H9 (cell line): Measurements from ENCODE around the gene TPM4. TPM values are rescaled to one million over a fixed set of nuclear protein-coding genes. Genes with fewer than 3 reads are reported as not detected.

Experiments
- DNase-seq: peaks from one replicate; pipeline ENCODE4 v3.0.0-alpha.2; 2017
- H2AFZ ChIP-seq: one replicate; pipeline ENCODE4 v1.6.1; 2013; ENCODE audit warnings: mild to moderate bottlenecking, low read length, control low read depth, moderate library complexity
- H2AK5ac ChIP-seq: 2 replicates; pipeline ENCODE4 v1.6.1; 2013; ENCODE audit warnings: low read length, control low read depth, mixed read lengths; ENCODE audit not compliant: insufficient read length
- H2BK120ac ChIP-seq: one replicate; pipeline ENCODE4 v1.6.1; 2013; ENCODE audit warnings: low read depth, mild to moderate bottlenecking, low read length, control low read depth, inconsistent platforms; ENCODE audit not compliant: poor library complexity, severe bottlenecking
- H2BK12ac ChIP-seq: 2 replicates; pipeline ENCODE4 v1.6.1; 2013; ENCODE audit warnings: low read length, control low read depth, mixed read lengths, low read depth; ENCODE audit not compliant: insufficient read length
- H2BK15ac ChIP-seq: 2 replicates; pipeline ENCODE4 v1.6.1; 2013; ENCODE audit warnings: low read depth, low read length, control low read depth
- H2BK20ac ChIP-seq: one replicate; pipeline ENCODE4 v1.6.1; 2013; ENCODE audit warnings: low read depth, mild to moderate bottlenecking, low read length, control low read depth, inconsistent platforms; ENCODE audit not compliant: poor library complexity, severe bottlenecking
- H2BK5ac ChIP-seq: 2 replicates; pipeline ENCODE4 v1.6.1; 2013; ENCODE audit warnings: low read length, control low read depth, mixed read lengths; ENCODE audit not compliant: insufficient read length
- H3K14ac ChIP-seq: 2 replicates; pipeline ENCODE4 v1.6.1; 2013; ENCODE audit warnings: low read length, control low read depth; ENCODE audit not compliant: insufficient read depth
- H3K18ac ChIP-seq: 2 replicates; pipeline ENCODE4 v1.6.1; 2013; ENCODE audit warnings: low read depth, mild to moderate bottlenecking, mixed read lengths, low read length, control low read depth; ENCODE audit not compliant: insufficient read length
- H3K23ac ChIP-seq: 2 replicates; pipeline ENCODE4 v1.6.1; 2013; ENCODE audit warnings: low read length, control low read depth, mixed read lengths, low read depth; ENCODE audit not compliant: insufficient read length
- H3K23me2 ChIP-seq: 2 replicates; pipeline ENCODE4 v1.6.1; 2013; ENCODE audit warnings: low read depth, mild to moderate bottlenecking, mixed read lengths, low read length, control low read depth; ENCODE audit not compliant: insufficient read length, poor library complexity, severe bottlenecking
- H3K27ac ChIP-seq: 2 replicates; pipeline ENCODE4 v1.5.1; 2013; ENCODE audit warnings: low read length, control low read depth, mixed read lengths, low read depth; ENCODE audit not compliant: insufficient read length
- H3K27me3 ChIP-seq: 2 replicates; pipeline ENCODE4 v1.6.1; 2013; ENCODE audit warnings: low read length, control low read depth, inconsistent platforms; ENCODE audit not compliant: insufficient read depth
- H3K4ac ChIP-seq: 2 replicates; pipeline ENCODE4 v1.6.1; 2013; ENCODE audit warnings: low read depth, mild to moderate bottlenecking, control low read depth, inconsistent platforms, low read length, moderate library complexity
- H3K4me1 ChIP-seq: 2 replicates; pipeline ENCODE4 v1.6.1; 2013; ENCODE audit warnings: low read length, control low read depth, inconsistent platforms; ENCODE audit not compliant: insufficient read depth
- H3K4me2 ChIP-seq: 2 replicates; pipeline ENCODE4 v1.6.1; 2013; ENCODE audit warnings: low read length, control low read depth, mixed read lengths; ENCODE audit not compliant: insufficient read length, insufficient read depth
- H3K56ac ChIP-seq: 2 replicates; pipeline ENCODE4 v1.6.1; 2013; ENCODE audit warnings: low read depth, mild to moderate bottlenecking, mixed read lengths, low read length, control low read depth; ENCODE audit not compliant: insufficient read length
- H3K79me1 ChIP-seq: 2 replicates; pipeline ENCODE4 v1.6.1; 2013; ENCODE audit warnings: low read depth, mild to moderate bottlenecking, moderate library complexity, low read length, control low read depth, inconsistent platforms; ENCODE audit not compliant: insufficient read depth, poor library complexity, severe bottlenecking
- H3K79me2 ChIP-seq: 2 replicates; pipeline ENCODE4 v1.6.1; 2013; ENCODE audit warnings: low read length, control low read depth, inconsistent platforms; ENCODE audit not compliant: insufficient read depth
- H3K9ac ChIP-seq: 2 replicates; pipeline ENCODE4 v1.6.1; 2013; ENCODE audit warnings: low read length, control low read depth, mixed read lengths; ENCODE audit not compliant: insufficient read length; ENCODE audit errors: extremely low read depth
- H3K9me3 ChIP-seq: one replicate; pipeline ENCODE4 v1.6.1; 2013; ENCODE audit warnings: low read depth, low read length, inconsistent platforms; ENCODE audit not compliant: control insufficient read depth
- H3T11ph ChIP-seq: one replicate; pipeline ENCODE4 v1.6.1; 2013; ENCODE audit warnings: mild to moderate bottlenecking, low read length, control low read depth, inconsistent platforms
- H4K20me1 ChIP-seq: one replicate; pipeline ENCODE4 v1.6.1; 2013; ENCODE audit not compliant: control insufficient read depth, insufficient read length, insufficient read depth
- H4K5ac ChIP-seq: 2 replicates; pipeline ENCODE4 v1.6.1; 2013; ENCODE audit warnings: low read depth, mild to moderate bottlenecking, mixed read lengths, low read length, control low read depth; ENCODE audit not compliant: insufficient read length
- H4K8ac ChIP-seq: replicated peaks from 2 replicates; pipeline ENCODE4 v1.6.1; 2013; ENCODE audit warnings: low read length, control low read depth, mixed read lengths, low read depth; ENCODE audit not compliant: insufficient read length
- H4K91ac ChIP-seq: 2 replicates; pipeline ENCODE4 v1.6.1; 2013; ENCODE audit warnings: low read depth, mild to moderate bottlenecking, moderate library complexity, mixed read lengths, low read length, control low read depth; ENCODE audit not compliant: insufficient read length
- H3K27ac Mint-ChIP-seq, 3 experiments: 2 replicates in 2 of 3; 3 replicates in 1 of 3; pipeline ENCODE4 v1.8.0; 2020 to 2021; ENCODE audit warnings: mixed read lengths in 3 of 3, mild to moderate bottlenecking in 1 of 3, moderate library complexity in 1 of 3
- H3K27me3 Mint-ChIP-seq: 2 replicates; pipeline ENCODE4 v1.8.0; 2021; ENCODE audit warnings: low read depth, mild to moderate bottlenecking, moderate library complexity, mixed read lengths
- H3K36me3 Mint-ChIP-seq, 3 experiments: 2 replicates in 2 of 3; 3 replicates in 1 of 3; pipeline ENCODE4 v1.8.0; 2020 to 2021; ENCODE audit warnings: low read depth in 3 of 3, mixed read lengths in 3 of 3; ENCODE audit not compliant: insufficient read depth in 1 of 3
- H3K4me1 Mint-ChIP-seq, 2 experiments: 2 replicates each; pipeline ENCODE4 v1.8.0; 2020; ENCODE audit warnings: mixed read lengths in 2 of 2
- H3K4me3 Mint-ChIP-seq, 2 experiments: 2 replicates in 1 of 2; 3 replicates in 1 of 2; pipeline ENCODE4 v1.8.0; 2020 to 2021; ENCODE audit warnings: mild to moderate bottlenecking in 2 of 2, mixed read lengths in 2 of 2, moderate library complexity in 1 of 2
- H3K9me3 Mint-ChIP-seq, 2 experiments: 2 replicates in 1 of 2; 3 replicates in 1 of 2; pipeline ENCODE4 v1.8.0; 2020; ENCODE audit warnings: mild to moderate bottlenecking in 2 of 2, mixed read lengths in 2 of 2, moderate library complexity in 1 of 2
- CTCF ChIP-seq: fragments of 200-600 bp; sonication (generic); conservative IDR thresholded peaks from 3 replicates; pipeline ENCODE4 v1.8.0; 2021; ENCODE audit warnings: antibody characterized with exemption, mild to moderate bottlenecking
- WGBS: extraction: QIAGEN DNeasy Blood & Tissue Kit; methylation state at CpG from one replicate; pipeline ENCODE4 v1.1.7; 2013; ENCODE audit warnings: missing lambda C conversion rate, low lambda C conversion rate, mixed read lengths; ENCODE audit not compliant: insufficient read length; ENCODE audit errors: extremely low coverage; 5-methylcytosine and 5-hydroxymethylcytosine counted together
- total RNA-seq: library from RNA; stranded (reverse); gene quantifications from 2 replicates; pipeline ENCODE4 v1.2.1, GENCODE V29; 2021

Gene TPM4
- total RNA-seq, 1 experiment from 2014 or later, result 431 TPM

GRCh38 chr19:16111909-16112752, 35.8 kb downstream of the TPM4 start:
- no peak overlapping the region for H4K5ac ChIP-seq
- H2AFZ ChIP-seq, result no peak overlapping the region
- H2BK12ac ChIP-seq, result no peak overlapping the region
- H3K9me3 ChIP-seq, result no peaks in the 10 kb centered on the region
- H4K8ac ChIP-seq, result no peak overlapping the region
- TF ChIP-seq CTCF, result no peak
- peaks cover 4 to 14% (median 11%) of the 10 kb centered on the region in 3 experiments; a peak in 6 of 7 replicates for H3K36me3 Mint-ChIP-seq
- H3K4me1 Mint-ChIP-seq, result peaks cover 9 to 22% of the 10 kb centered on the region in 2 experiments
- no peak overlapping the region for H3K23ac ChIP-seq
- H3K4ac ChIP-seq, result no peak overlapping the region
- H3K79me1 ChIP-seq, result peaks cover 8% of the 10 kb centered on the region
- H2BK120ac ChIP-seq, result no peak overlapping the region
- H3K23me2 ChIP-seq, result peaks cover 9% of the 10 kb centered on the region
- DNase-seq, result no peak
- WGBS, result no CpG with 5 or more reads among the region's 37 CpGs
- peak overlapping the region; percentile 95 for H3K4me2 ChIP-seq
- H2BK15ac ChIP-seq, result no peak overlapping the region
- no peak overlapping the region for H2BK5ac ChIP-seq
- H3K27me3 Mint-ChIP-seq, result no peaks in the 10 kb centered on the region
- H3K56ac ChIP-seq, result no peak overlapping the region
- H3T11ph ChIP-seq, result no peak overlapping the region
- peaks cover 17% of the 10 kb centered on the region for H3K79me2 ChIP-seq
- H3K4me1 ChIP-seq, result no peaks in the 10 kb centered on the region
- H3K18ac ChIP-seq, result no peak overlapping the region
- no peaks in the 10 kb centered on the region for H3K27me3 ChIP-seq
- H3K27ac ChIP-seq, result no peak overlapping the region
- H3K9me3 Mint-ChIP-seq, result no peaks in the 10 kb centered on the region
- H4K91ac ChIP-seq, result no peak overlapping the region
- H3K4me3 Mint-ChIP-seq, result peak overlapping the region; percentile 99
- no peaks in the 10 kb centered on the region for H4K20me1 ChIP-seq
- no peak overlapping the region for H2AK5ac ChIP-seq
- peak overlapping the region; percentile 97 to 99 (median 97); a peak in 6 of 7 replicates for H3K27ac Mint-ChIP-seq
- peak overlapping the region; percentile 89 for H3K14ac ChIP-seq
- H3K9ac ChIP-seq, result peak overlapping the region; percentile 85
- no peak overlapping the region for H2BK20ac ChIP-seq
